SK-N-SH (cell line): ENCODE measurements around the gene SDK1. TPM values are rescaled to one million over a fixed set of nuclear protein-coding genes. Genes with fewer than 3 reads are reported as not detected.

ENCODE experiments used
- CTCF ChIA-PET: fragments of 300-600, 350-600 bp; formaldehyde crosslinking; extraction: SDS; loops from one replicate; lab custom pipeline; 2021; lab: Yijun Ruan, JAX
- POLR2A ChIA-PET: fragments of 350-600 bp; sonication (Branson Sonifier 250); formaldehyde crosslinking; extraction: SDS; loops from one replicate; lab custom pipeline; 2020; ENCODE audit warnings: antibody characterized with exemption, inconsistent platforms; lab: Yijun Ruan, JAX
- DNase-seq: peaks from one replicate; pipeline ENCODE4 v3.0.0; 2012
- H2AFZ ChIP-seq: fragments of 200-600 bp; sonication (generic); 2 replicates; pipeline ENCODE4 v1.8.1; 2016; ENCODE audit warnings: antibody characterized with exemption, mild to moderate bottlenecking, low read depth
- H3F3A ChIP-seq: fragments of 200-600 bp; sonication (generic); replicated peaks from 2 replicates; pipeline ENCODE3; 2016; ENCODE audit warnings: antibody characterized with exemption, mild to moderate bottlenecking; ENCODE audit not compliant: insufficient read depth
- H3K27ac ChIP-seq, 2 experiments: fragments of 200-500 bp in 1 of 2; fragments of 200-600 bp in 1 of 2; sonication (Bioruptor generic) in 1 of 2; sonication (generic), shearing (Covaris generic) in 1 of 2; 2 replicates each; pipeline versions ENCODE4 v1.5.1 to v1.6.1; 2014 to 2016; ENCODE audit warnings: low read depth in 2 of 2, inconsistent platforms in 1 of 2, low read length in 1 of 2, mild to moderate bottlenecking in 1 of 2, mixed read lengths in 1 of 2
- H3K27me3 ChIP-seq: fragments of 200-600 bp; sonication (generic), shearing (Covaris generic); 2 replicates; pipeline ENCODE4 v1.6.1; 2016; ENCODE audit warnings: mixed run types; ENCODE audit not compliant: insufficient read depth
- H3K36me3 ChIP-seq, 2 experiments: fragments of 200-500 bp in 1 of 2; fragments of 200-600 bp in 1 of 2; sonication (Bioruptor generic) in 1 of 2; sonication (generic) in 1 of 2; replicated peaks in 1 of 2; 2 replicates each; pipeline versions ENCODE3 to v1.5.1; 2014 to 2016; ENCODE audit warnings: low read length in 1 of 2, mild to moderate bottlenecking in 1 of 2; ENCODE audit not compliant: insufficient read depth in 2 of 2, control insufficient read depth in 1 of 2
- H3K4me1 ChIP-seq, 2 experiments: fragments of 200-500 bp in 1 of 2; fragments of 200-600 bp in 1 of 2; sonication (Bioruptor generic) in 1 of 2; sonication (generic), shearing (Covaris generic) in 1 of 2; 2 replicates each; pipeline versions ENCODE4 v1.5.1 to v1.6.1; 2014 to 2016; ENCODE audit warnings: low read depth in 1 of 2, low read length in 1 of 2, mixed run types in 1 of 2; ENCODE audit not compliant: insufficient read depth in 2 of 2, control insufficient read depth in 1 of 2
- H3K4me2 ChIP-seq: fragments of 200-600 bp; sonication (generic), shearing (Covaris generic); 2 replicates; pipeline ENCODE4 v1.6.1; 2017; ENCODE audit warnings: mixed run types
- H3K4me3 ChIP-seq, 2 experiments: fragments of 200-500 bp in 1 of 2; fragments of 200-600 bp in 1 of 2; sonication (Bioruptor generic) in 1 of 2; sonication (generic), shearing (Covaris generic) in 1 of 2; 2 replicates each; pipeline versions ENCODE4 v1.5.1 to v1.8.1; 2014 to 2016; ENCODE audit warnings: low read depth in 2 of 2, inconsistent platforms in 1 of 2, low read length in 1 of 2, mild to moderate bottlenecking in 1 of 2, mixed read lengths in 1 of 2, moderate library complexity in 1 of 2
- H3K79me2 ChIP-seq: fragments of 200-600 bp; sonication (generic); 2 replicates; pipeline ENCODE4 v1.8.1; 2017; ENCODE audit warnings: mild to moderate bottlenecking; ENCODE audit not compliant: insufficient read depth
- H3K9ac ChIP-seq: fragments of 200-600 bp; sonication (generic); 2 replicates; pipeline ENCODE4 v1.6.1; 2017; ENCODE audit warnings: mixed run types
- H3K9me2 ChIP-seq: fragments of 200-600 bp; sonication (generic); 2 replicates; pipeline ENCODE4 v1.6.1; 2017; ENCODE audit warnings: mixed run types
- H3K9me3 ChIP-seq: fragments of 200-600 bp; sonication (generic); 2 replicates; pipeline ENCODE4 v1.6.1; 2017; ENCODE audit warnings: mixed run types, mild to moderate bottlenecking, moderate library complexity
- H4K20me1 ChIP-seq: fragments of 200-600 bp; sonication (generic); 2 replicates; pipeline ENCODE4 v1.6.1; 2017; ENCODE audit warnings: mild to moderate bottlenecking, mixed run types; ENCODE audit not compliant: insufficient read depth
- CTCF ChIP-seq: fragments of 200-600 bp; sonication (generic); IDR thresholded peaks from 2 replicates; pipeline ENCODE4 v1.6.1; 2017; ENCODE audit warnings: antibody characterized with exemption, mild to moderate bottlenecking, moderate library complexity
- ELF1 ChIP-seq: IDR thresholded peaks from 2 replicates; pipeline ENCODE4 v1.4.0; 2012
- EP300 ChIP-seq, 2 experiments: IDR thresholded peaks; 2 replicates each; pipeline versions ENCODE4 v1.4.0 to v1.6.1; 2012; ENCODE audit warnings: borderline replicate concordance in 1 of 2, low read depth in 1 of 2, low read length in 1 of 2
- FOSL2 ChIP-seq: IDR thresholded peaks from 2 replicates; pipeline ENCODE4 v1.4.0; 2012; ENCODE audit warnings: low read depth, mild to moderate bottlenecking, moderate library complexity, borderline replicate concordance
- GABPA ChIP-seq: IDR thresholded peaks from 2 replicates; pipeline ENCODE4 v1.4.0; 2012; ENCODE audit warnings: low read depth, mild to moderate bottlenecking
- IRF3 ChIP-seq: fragments of 150-350 bp; IDR thresholded peaks from 2 replicates; pipeline ENCODE4 v1.6.1; 2016; ENCODE audit warnings: mild to moderate bottlenecking, low read depth, low read length
- MEF2A ChIP-seq: IDR thresholded peaks from 2 replicates; pipeline ENCODE4 v1.4.0; 2012; ENCODE audit warnings: low read depth, borderline replicate concordance
- NFIC ChIP-seq: IDR thresholded peaks from 2 replicates; pipeline ENCODE4 v1.4.0; 2012; ENCODE audit warnings: borderline replicate concordance
- NRF1 ChIP-seq: IDR thresholded peaks from 2 replicates; pipeline ENCODE4 v1.6.1; 2012; ENCODE audit warnings: low read depth, mild to moderate bottlenecking, low read length
- RAD21 ChIP-seq: IDR thresholded peaks from 2 replicates; pipeline ENCODE4 v1.6.1; 2012; ENCODE audit warnings: mild to moderate bottlenecking, low read length
- REST ChIP-seq: IDR thresholded peaks from 2 replicates; pipeline ENCODE4 v1.6.1; 2012; ENCODE audit warnings: mild to moderate bottlenecking, low read depth, low read length, moderate library complexity
- TAF1 ChIP-seq: IDR thresholded peaks from 2 replicates; pipeline ENCODE4 v1.6.1; 2012; ENCODE audit warnings: low read depth, mild to moderate bottlenecking, low read length, moderate library complexity, borderline replicate concordance
- TEAD4 ChIP-seq: IDR thresholded peaks from 2 replicates; pipeline ENCODE4 v1.4.0; 2012; ENCODE audit warnings: mild to moderate bottlenecking, borderline replicate concordance; ENCODE audit not compliant: insufficient read depth
- WGBS: methylation state at CpG from one replicate; pipeline ENCODE4 v1.1.6; 2017; ENCODE audit warnings: low lambda C conversion rate; 5-methylcytosine and 5-hydroxymethylcytosine counted together
- polyA plus RNA-seq, 3 experiments: library from polyadenylated mRNA; depleted of rRNA; stranded (reverse); fragments of >200 nt; gene quantifications; 2 replicates each; pipeline ENCODE4 v1.2.3, GENCODE V29; 2012
- TF ChIP-seq, protein P1 (sequence below): fragments of 150-350 bp; IDR thresholded peaks from 2 replicates; pipeline ENCODE4 v1.6.1; 2017; ENCODE audit warnings: antibody characterized with exemption, low read length, low read depth, borderline replicate concordance
- TF ChIP-seq, protein P2 (sequence below): IDR thresholded peaks from 2 replicates; pipeline ENCODE4 v1.4.0; 2012; ENCODE audit warnings: low read depth, borderline replicate concordance
- TF ChIP-seq, protein P3 (sequence below): IDR thresholded peaks from 2 replicates; pipeline ENCODE4 v1.4.0; 2012; ENCODE audit warnings: low read depth

The SDK1 gene
- polyA plus RNA-seq, 1 of the 3 experiments (the other 2 are of a cell fraction), result 1.2 TPM

- Histone ChIP-seq H3K4me2 (no peak overlapping the region), H3K4me1 (peaks cover 0 to 11% of the 10 kb centered on the region in 2 experiments; a peak in 2 of 4 replicates), H3K36me3 (no peaks in the 10 kb centered on the region), H3K9me3 (no peaks in the 10 kb centered on the region), H3K27me3 (no peaks in the 10 kb centered on the region), H3K4me3 (no peak overlapping the region), H3K9ac (no peak overlapping the region), H3K9me2 (no peaks in the 10 kb centered on the region), H3F3A (no peaks in the 10 kb centered on the region), H3K27ac (no peak overlapping the region), H4K20me1 (no peaks in the 10 kb centered on the region), H3K79me2 (no peaks in the 10 kb centered on the region), H2AFZ (no peak overlapping the region)
- POLR2A ChIA-PET, result no interaction called here
- CTCF ChIA-PET, result interaction anchor here (1.0 to 2.5 kb wide), 4 partner anchors 10 to 100 kb away, joined by 3 to 12 read pairs (median 4); no protein-coding TSS in a partner anchor
- TF ChIP-seq CTCF (no peak), MEF2A (no peak), GABPA (no peak), EP300 (IDR thresholded peaks at IDR 0.05; ENCODE audit: borderline replicate concordance in 1 of 2, low read depth in 1 of 2, low read length in 1 of 2) (no peak), FOSL2 (no peak), RAD21 (no peak), ELF1 (no peak), TEAD4 (no peak), NRF1 (no peak), NFIC (no peak), REST (no peak), TAF1 (no peak), IRF3 (no peak)
- TF ChIP-seq, protein P1, sequence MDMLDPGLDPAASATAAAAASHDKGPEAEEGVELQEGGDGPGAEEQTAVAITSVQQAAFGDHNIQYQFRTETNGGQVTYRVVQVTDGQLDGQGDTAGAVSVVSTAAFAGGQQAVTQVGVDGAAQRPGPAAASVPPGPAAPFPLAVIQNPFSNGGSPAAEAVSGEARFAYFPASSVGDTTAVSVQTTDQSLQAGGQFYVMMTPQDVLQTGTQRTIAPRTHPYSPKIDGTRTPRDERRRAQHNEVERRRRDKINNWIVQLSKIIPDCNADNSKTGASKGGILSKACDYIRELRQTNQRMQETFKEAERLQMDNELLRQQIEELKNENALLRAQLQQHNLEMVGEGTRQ, result no peak
- TF ChIP-seq, protein P2, sequence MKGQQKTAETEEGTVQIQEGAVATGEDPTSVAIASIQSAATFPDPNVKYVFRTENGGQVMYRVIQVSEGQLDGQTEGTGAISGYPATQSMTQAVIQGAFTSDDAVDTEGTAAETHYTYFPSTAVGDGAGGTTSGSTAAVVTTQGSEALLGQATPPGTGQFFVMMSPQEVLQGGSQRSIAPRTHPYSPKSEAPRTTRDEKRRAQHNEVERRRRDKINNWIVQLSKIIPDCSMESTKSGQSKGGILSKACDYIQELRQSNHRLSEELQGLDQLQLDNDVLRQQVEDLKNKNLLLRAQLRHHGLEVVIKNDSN, result no peak
- TF ChIP-seq, protein P3, sequence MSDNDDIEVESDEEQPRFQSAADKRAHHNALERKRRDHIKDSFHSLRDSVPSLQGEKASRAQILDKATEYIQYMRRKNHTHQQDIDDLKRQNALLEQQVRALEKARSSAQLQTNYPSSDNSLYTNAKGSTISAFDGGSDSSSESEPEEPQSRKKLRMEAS, result no peak
- WGBS, result 58% methylated on average over 9 of the region's 9 CpGs
- no peak for DNase-seq
These were observed 702.5 kb downstream of the SDK1 start for GRCh38 chr7:4003503-4003902.
